Suprapubic skin (tissue), 4 donors: ENCODE data around the gene LMX1B. TPM values are rescaled to one million over a fixed set of nuclear protein-coding genes. Genes with fewer than 3 reads are reported as not detected.

ENCODE experiments used
- DNase-seq, 2 donors: peaks; one replicate each; pipeline ENCODE4 v3.0.0-alpha.2; 2019; ENCODE audit warnings: low spot score in 2 of 2
- H3K27ac ChIP-seq: fragments of 200-600 bp; sonication (generic); one replicate; pipeline ENCODE4 v1.5.1; 2019
- H3K27me3 ChIP-seq: fragments of 200-600 bp; sonication (generic); one replicate; pipeline ENCODE4 v1.5.1; 2019
- H3K36me3 ChIP-seq: fragments of 200-600 bp; sonication (generic); one replicate; pipeline ENCODE4 v1.5.1; 2019
- H3K4me1 ChIP-seq: fragments of 200-600 bp; sonication (generic); one replicate; pipeline ENCODE4 v1.5.1; 2019
- H3K4me3 ChIP-seq: fragments of 200-600 bp; sonication (generic); one replicate; pipeline ENCODE4 v1.5.1; 2019; ENCODE audit warnings: mild to moderate bottlenecking
- H3K9me3 ChIP-seq: fragments of 200-600 bp; sonication (generic); one replicate; pipeline ENCODE4 v1.5.1; 2019
- EP300 ChIP-seq: sonication (generic); formaldehyde crosslinking; IDR thresholded peaks from one replicate; pipeline ENCODE4 v1.6.1; 2017; ENCODE audit warnings: antibody characterized with exemption
- POLR2A ChIP-seq, 2 donors: fragments of 450-650 bp; IDR thresholded peaks; one replicate each; pipeline ENCODE4 v1.6.1; 2017; ENCODE audit warnings: antibody characterized with exemption in 2 of 2, mild to moderate bottlenecking in 2 of 2, moderate library complexity in 2 of 2
- POLR2AphosphoS5 ChIP-seq, 3 donors: sonication (generic); formaldehyde crosslinking; IDR thresholded peaks; one replicate each; pipeline ENCODE4 v1.6.1; 2017; ENCODE audit warnings: antibody characterized with exemption in 3 of 3
- WGBS: methylation state at CpG from one replicate; pipeline ENCODE4 v1.1.5; 2018; 5-methylcytosine and 5-hydroxymethylcytosine counted together
- total RNA-seq, 4 donors: library from RNA; depleted of rRNA; stranded (reverse); fragments of >200 nt; gene quantifications; one replicate each; pipeline ENCODE4 v1.1.0, GENCODE V29; 2016
- TF ChIP-seq, protein P1 (sequence below), 2 donors: fragments of 200-600 bp in 1 of 2; fragments of 450-650 bp in 1 of 2; sonication (generic) in 1 of 2; IDR thresholded peaks; one replicate each; pipeline ENCODE4 v1.5.1; 2016 to 2019; ENCODE audit warnings: antibody characterized with exemption in 2 of 2, mild to moderate bottlenecking in 1 of 2, moderate library complexity in 1 of 2

The LMX1B gene
- total RNA-seq, 4 donors from 2014 or later, result 2.4 to 7.8 (median 5.7) TPM

DNA sequence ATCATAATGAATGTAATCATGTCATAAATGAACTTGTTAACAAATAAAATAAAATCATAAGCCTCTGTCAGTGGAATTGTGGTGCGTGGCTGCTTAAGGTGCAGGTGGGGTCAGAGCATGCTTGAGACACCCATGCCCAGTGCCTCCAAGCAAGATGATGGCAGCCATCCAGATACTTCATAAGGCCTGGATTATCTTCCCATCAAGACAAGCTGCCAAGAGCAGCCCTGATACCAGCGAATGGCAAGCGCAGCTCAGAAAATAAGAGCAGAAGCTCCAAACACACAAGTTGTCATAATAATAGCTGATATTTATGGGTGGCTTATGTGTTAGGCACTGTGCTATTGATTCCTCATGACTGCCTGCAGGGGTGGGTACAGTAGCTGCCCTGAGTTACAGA, 21.8 kb upstream of the LMX1B start:
- H3K36me3 ChIP-seq, result no peaks in the 10 kb centered on the region
- TF ChIP-seq, protein P1, sequence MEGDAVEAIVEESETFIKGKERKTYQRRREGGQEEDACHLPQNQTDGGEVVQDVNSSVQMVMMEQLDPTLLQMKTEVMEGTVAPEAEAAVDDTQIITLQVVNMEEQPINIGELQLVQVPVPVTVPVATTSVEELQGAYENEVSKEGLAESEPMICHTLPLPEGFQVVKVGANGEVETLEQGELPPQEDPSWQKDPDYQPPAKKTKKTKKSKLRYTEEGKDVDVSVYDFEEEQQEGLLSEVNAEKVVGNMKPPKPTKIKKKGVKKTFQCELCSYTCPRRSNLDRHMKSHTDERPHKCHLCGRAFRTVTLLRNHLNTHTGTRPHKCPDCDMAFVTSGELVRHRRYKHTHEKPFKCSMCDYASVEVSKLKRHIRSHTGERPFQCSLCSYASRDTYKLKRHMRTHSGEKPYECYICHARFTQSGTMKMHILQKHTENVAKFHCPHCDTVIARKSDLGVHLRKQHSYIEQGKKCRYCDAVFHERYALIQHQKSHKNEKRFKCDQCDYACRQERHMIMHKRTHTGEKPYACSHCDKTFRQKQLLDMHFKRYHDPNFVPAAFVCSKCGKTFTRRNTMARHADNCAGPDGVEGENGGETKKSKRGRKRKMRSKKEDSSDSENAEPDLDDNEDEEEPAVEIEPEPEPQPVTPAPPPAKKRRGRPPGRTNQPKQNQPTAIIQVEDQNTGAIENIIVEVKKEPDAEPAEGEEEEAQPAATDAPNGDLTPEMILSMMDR (IDR thresholded peaks at IDR 0.05), result no peak
- TF ChIP-seq POLR2A (IDR thresholded peaks at IDR 0.05), result no peak
- no peak for TF ChIP-seq EP300
- TF ChIP-seq POLR2AphosphoS5 (IDR thresholded peaks at IDR 0.05), result no peak
- no peak for DNase-seq
- 45% methylated on average over 3 of the region's 3 CpGs for WGBS
- no peak overlapping the region for H3K4me3 ChIP-seq
- H3K4me1 ChIP-seq, result peaks cover 16% of the 10 kb centered on the region
- peaks cover 3% of the 10 kb centered on the region for H3K27me3 ChIP-seq
- no peaks in the 10 kb centered on the region for H3K9me3 ChIP-seq
- H3K27ac ChIP-seq, result no peak overlapping the region

DNA sequence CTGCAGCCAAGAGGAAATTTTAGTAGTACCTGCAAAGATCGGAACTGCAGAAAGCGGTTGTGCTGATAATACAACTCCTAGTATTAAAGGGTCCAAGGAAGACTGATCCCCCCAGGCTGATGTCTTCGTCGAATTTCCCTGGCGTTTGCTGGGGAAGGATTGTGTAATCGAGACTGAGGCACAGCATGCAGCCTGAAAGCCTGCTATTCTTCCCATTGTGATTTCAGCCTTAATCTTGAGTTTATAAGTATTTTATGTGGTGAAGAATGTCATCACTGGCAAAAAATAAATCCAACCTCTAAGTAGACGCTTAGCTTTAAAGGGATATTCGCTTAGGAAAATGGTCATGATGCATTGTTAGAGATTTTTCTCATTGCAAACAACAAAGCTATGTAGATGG, 21.3 kb upstream of the LMX1B start:
- DNase-seq, result no peak
- Histone ChIP-seq H3K9me3 (no peaks in the 10 kb centered on the region), H3K27me3 (peaks cover 3% of the 10 kb centered on the region), H3K4me1 (peaks cover 13% of the 10 kb centered on the region), H3K27ac (no peak overlapping the region), H3K36me3 (no peaks in the 10 kb centered on the region), H3K4me3 (no peak overlapping the region)
- TF ChIP-seq POLR2AphosphoS5 (IDR thresholded peaks at IDR 0.05) (no peak), POLR2A (IDR thresholded peaks at IDR 0.05) (no peak), EP300 (no peak)
- TF ChIP-seq, protein P1 (IDR thresholded peaks at IDR 0.05), result no peak
- WGBS, result 41% methylated on average over 8 of the region's 8 CpGs

DNA sequence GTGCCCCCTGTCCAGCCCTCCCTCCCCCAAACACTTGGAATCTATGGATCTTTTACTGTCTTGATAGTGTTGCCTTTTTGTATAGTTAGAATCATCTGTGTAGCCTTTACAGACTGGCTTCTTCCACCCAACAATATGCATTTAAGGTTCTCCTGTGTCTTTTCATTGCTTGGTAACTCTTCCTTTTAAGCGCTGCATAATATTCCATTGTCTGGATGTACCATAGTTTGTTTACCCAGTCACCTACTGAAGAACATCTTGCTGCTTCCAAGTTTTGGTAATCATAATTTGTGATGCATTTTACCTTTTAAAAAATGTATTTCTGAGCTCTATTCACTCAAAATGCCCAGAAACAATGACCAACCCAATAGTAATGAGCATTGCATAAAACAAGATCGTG, 17.7 kb upstream of the LMX1B start:
- no peak overlapping the region for H3K27ac ChIP-seq
- TF ChIP-seq, protein P1 (IDR thresholded peaks at IDR 0.05), result no peak
- TF ChIP-seq EP300 (no peak), POLR2AphosphoS5 (IDR thresholded peaks at IDR 0.05) (no peak), POLR2A (IDR thresholded peaks at IDR 0.05) (no peak)
- 98% methylated on average over 2 of the region's 2 CpGs for WGBS
- peaks cover 12% of the 10 kb centered on the region for H3K27me3 ChIP-seq
- no peaks in the 10 kb centered on the region for H3K36me3 ChIP-seq
- no peak for DNase-seq
- no peaks in the 10 kb centered on the region for H3K9me3 ChIP-seq
- H3K4me1 ChIP-seq, result peaks cover 7% of the 10 kb centered on the region
- H3K4me3 ChIP-seq, result no peak overlapping the region

DNA sequence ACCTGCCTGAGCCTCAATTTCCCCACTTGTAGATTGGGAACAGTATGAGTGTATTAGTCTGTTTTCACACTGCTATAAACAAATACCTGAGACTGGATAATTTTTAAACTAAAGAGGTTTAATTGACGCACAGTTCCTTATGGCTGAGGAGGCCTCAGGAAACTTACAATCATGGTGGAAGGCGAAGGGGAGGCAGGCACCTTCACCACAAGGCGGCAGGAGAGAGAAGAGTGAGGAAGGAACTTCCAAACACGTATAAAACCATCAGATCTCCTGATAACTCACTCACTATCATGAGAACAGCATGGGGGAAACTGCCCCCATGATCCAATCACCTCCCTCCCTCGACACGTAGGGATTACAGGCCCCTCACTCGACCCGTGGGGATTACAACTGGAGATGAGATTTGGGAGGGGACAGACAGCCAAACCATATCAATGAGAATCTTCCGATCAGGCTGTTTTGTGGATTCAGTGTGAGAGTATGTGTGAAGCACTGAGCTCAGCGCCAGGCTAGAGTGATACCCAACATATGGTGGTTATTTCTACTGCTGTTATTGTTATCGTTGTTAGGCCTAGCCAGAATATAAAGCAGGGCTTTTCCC, 14.6 kb upstream of the LMX1B start:
- WGBS, result 74% methylated on average over 11 of the region's 11 CpGs
- Histone ChIP-seq H3K4me1 (no peaks in the 10 kb centered on the region), H3K9me3 (no peaks in the 10 kb centered on the region), H3K27ac (no peak overlapping the region), H3K36me3 (no peaks in the 10 kb centered on the region), H3K27me3 (peaks cover 12% of the 10 kb centered on the region), H3K4me3 (no peak overlapping the region)
- TF ChIP-seq POLR2AphosphoS5 (IDR thresholded peaks at IDR 0.05) (no peak), POLR2A (IDR thresholded peaks at IDR 0.05) (no peak), EP300 (no peak)
- TF ChIP-seq, protein P1 (IDR thresholded peaks at IDR 0.05), result no peak
- DNase-seq, result no peak

DNA sequence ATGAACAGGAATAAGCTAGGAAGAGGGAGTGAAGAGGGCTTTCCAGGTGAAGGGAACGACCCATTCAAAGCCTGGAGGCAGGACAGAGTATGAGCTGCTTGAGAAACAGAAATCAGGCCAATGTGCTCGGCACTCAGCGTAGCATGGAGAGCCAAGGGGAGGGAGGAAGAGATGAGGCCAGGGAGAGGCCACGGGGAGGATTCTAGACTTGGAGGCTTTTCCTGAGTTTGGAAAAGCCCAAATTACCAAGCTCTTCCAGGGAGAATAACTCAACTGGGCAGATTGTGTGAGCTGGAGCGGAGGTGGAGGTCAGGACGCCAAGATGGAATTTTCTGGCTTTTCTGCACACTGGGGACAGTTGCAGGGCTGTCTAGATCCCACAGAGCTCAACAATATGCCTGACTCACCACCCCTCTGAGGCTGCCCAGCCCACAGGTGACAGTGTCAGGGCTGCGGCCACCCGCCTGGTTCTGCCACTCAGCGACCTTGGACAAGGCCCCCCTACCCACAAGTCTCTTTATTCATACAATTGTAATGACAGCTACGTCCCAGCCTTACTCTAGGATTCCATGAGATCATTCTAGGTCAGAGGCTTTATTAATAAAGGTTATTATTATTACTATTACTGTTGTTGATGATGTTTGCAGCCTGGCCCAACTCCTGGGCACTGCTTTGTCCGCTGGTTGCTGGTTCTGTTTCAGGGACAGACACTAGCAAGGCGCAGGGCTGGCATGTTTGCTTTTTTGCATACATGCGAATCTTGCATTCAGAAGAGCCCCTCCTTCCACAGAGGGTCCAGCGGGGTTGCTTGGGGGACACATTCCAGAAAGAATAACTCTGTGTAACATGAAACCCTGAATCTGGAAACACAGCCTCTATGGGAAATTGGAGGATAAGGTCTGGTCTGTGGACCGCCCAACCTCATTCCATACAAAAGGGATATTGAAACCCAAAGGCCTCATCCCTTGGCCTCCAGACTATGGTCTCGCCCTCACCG, 9.4 kb upstream of the LMX1B start:
- Histone ChIP-seq H3K27ac (no peak overlapping the region), H3K4me3 (no peak overlapping the region), H3K36me3 (no peaks in the 10 kb centered on the region), H3K27me3 (peaks cover 10% of the 10 kb centered on the region), H3K9me3 (no peaks in the 10 kb centered on the region), H3K4me1 (no peaks in the 10 kb centered on the region)
- no peak for DNase-seq
- WGBS, result 86% methylated on average over 16 of the region's 17 CpGs
- TF ChIP-seq EP300 (no peak), POLR2AphosphoS5 (IDR thresholded peaks at IDR 0.05) (no peak), POLR2A (IDR thresholded peaks at IDR 0.05) (no peak)
- TF ChIP-seq, protein P1 (IDR thresholded peaks at IDR 0.05), result no peak
